ENCODE measurements around the gene LGALS14.

The LGALS14 gene

GRCh38 chr19:39727070-39727800 is 23.0 kb downstream of the LGALS14 start:
- Histone ChIP-seq H3K4me3 (ENCODE audit: low read depth, low read length) (no peak overlapping the region), H3K4me1 (no peaks in the 10 kb centered on the region), H3K9me3 (no peaks in the 10 kb centered on the region), H3K27me3 (no peaks in the 10 kb centered on the region; the same call in 1 of the 2 replicates), H3K36me3 (no peaks in the 10 kb centered on the region)
- no peak for DNase-seq
- TF ChIP-seq CTCF (IDR thresholded peaks at IDR 0.05; ENCODE audit: low read depth, low read length), result no peak

- Histone ChIP-seq H3K4me3 (ENCODE audit: low read depth, low read length) (no peak overlapping the region), H3K9me3 (no peaks in the 10 kb centered on the region), H3K4me1 (no peaks in the 10 kb centered on the region), H3K27me3 (no peaks in the 10 kb centered on the region; the same call in 1 of the 2 replicates), H3K36me3 (no peaks in the 10 kb centered on the region)
- DNase-seq, result no peak
- TF ChIP-seq CTCF (IDR thresholded peaks at IDR 0.05; ENCODE audit: low read depth, low read length), result no peak
Measured at GRCh38 chr19:39728040-39728439, 23.8 kb downstream of the LGALS14 start.

- Histone ChIP-seq H3K9me3 (no peaks in the 10 kb centered on the region), H3K4me1 (no peaks in the 10 kb centered on the region), H3K27me3 (no peaks in the 10 kb centered on the region; the same call in 1 of the 2 replicates), H3K36me3 (no peaks in the 10 kb centered on the region), H3K4me3 (ENCODE audit: low read depth, low read length) (no peak overlapping the region)
- DNase-seq, result no peak
- no peak for TF ChIP-seq CTCF (IDR thresholded peaks at IDR 0.05; ENCODE audit: low read depth, low read length)
Measured at GRCh38 chr19:39729594-39729993, 25.3 kb downstream of the LGALS14 start.

- H3K9me3 ChIP-seq, result no peaks in the 10 kb centered on the region
- H3K4me1 ChIP-seq, result no peaks in the 10 kb centered on the region
- H3K27me3 ChIP-seq, result no peaks in the 10 kb centered on the region; the same call in 1 of the 2 replicates
- no peak for TF ChIP-seq CTCF (IDR thresholded peaks at IDR 0.05; ENCODE audit: low read depth, low read length)
- H3K36me3 ChIP-seq, result no peaks in the 10 kb centered on the region
- DNase-seq, result no peak
- no peak overlapping the region for H3K4me3 ChIP-seq (ENCODE audit: low read depth, low read length)
Measured at GRCh38 chr19:39731685-39732084, 27.4 kb downstream of the LGALS14 start.

GRCh38 chr19:39733841-39734240 is 29.6 kb downstream of the LGALS14 start:
- no peak for TF ChIP-seq CTCF (IDR thresholded peaks at IDR 0.05; ENCODE audit: low read depth, low read length)
- no peaks in the 10 kb centered on the region for H3K36me3 ChIP-seq
- DNase-seq, result no peak
- H3K27me3 ChIP-seq, result peaks cover 5% of the 10 kb centered on the region
- no peaks in the 10 kb centered on the region for H3K4me1 ChIP-seq
- H3K9me3 ChIP-seq, result no peaks in the 10 kb centered on the region
- no peak overlapping the region for H3K4me3 ChIP-seq (ENCODE audit: low read depth, low read length)

GRCh38 chr19:39735688-39736087 is 31.4 kb downstream of the LGALS14 start:
- Histone ChIP-seq H3K9me3 (no peaks in the 10 kb centered on the region), H3K4me3 (ENCODE audit: low read depth, low read length) (no peak overlapping the region), H3K4me1 (no peaks in the 10 kb centered on the region), H3K27me3 (peaks cover 11% of the 10 kb centered on the region), H3K36me3 (no peaks in the 10 kb centered on the region)
- no peak for TF ChIP-seq CTCF (IDR thresholded peaks at IDR 0.05; ENCODE audit: low read depth, low read length)
- DNase-seq, result no peak
